Bronchial epithelial cell (primary cell): Measurements from ENCODE around the gene CNGA3. TPM values are rescaled to one million over a fixed set of nuclear protein-coding genes. Genes with fewer than 3 reads are reported as not detected.
"Not testable (repeated sequence)": the region's sequence is repeated elsewhere in the genome, so short reads cannot be mapped to it uniquely, and the experiment has no call there.

Source experiments
- DNase-seq: peaks from one replicate; pipeline ENCODE4 v3.0.0-alpha.2; 2010; ENCODE audit warnings: low read depth
- FAIRE-seq: peaks from 2 replicates; lab custom pipeline; 2011; peaks lifted over from hg19 to GRCh38; lab: Jason Lieb, UNC
- H3K27me3 ChIP-seq: 2 replicates; pipeline ENCODE4 v1.5.1; 2011; ENCODE audit warnings: low read length; ENCODE audit not compliant: control insufficient read depth, insufficient read depth
- H3K36me3 ChIP-seq: 2 replicates; pipeline ENCODE4 v1.5.1; 2011; ENCODE audit warnings: low read length; ENCODE audit not compliant: control insufficient read depth, insufficient read depth
- H3K4me3 ChIP-seq: 2 replicates; pipeline ENCODE4 v1.5.1; 2011; ENCODE audit warnings: mild to moderate bottlenecking, low read depth, low read length, control low read depth
- CTCF ChIP-seq: IDR thresholded peaks from 2 replicates; pipeline ENCODE4 v1.5.1; 2011; ENCODE audit warnings: mild to moderate bottlenecking, moderate library complexity, low read length, control low read depth, inconsistent platforms; ENCODE audit not compliant: insufficient read depth, severe bottlenecking
- total RNA-seq: library from RNA; depleted of rRNA; stranded (reverse); fragments of >200 nt; gene quantifications from 2 replicates; pipeline ENCODE4 v1.2.1, GENCODE V29; 2014

CNGA3 gene
- total RNA-seq, 1 donor from 2014 or later: not detected

- Histone ChIP-seq H3K27me3 (peaks cover 1% of the 10 kb centered on the region), H3K36me3 (no peaks in the 10 kb centered on the region), H3K4me3 (no peak overlapping the region)
- TF ChIP-seq CTCF: no peak
- FAIRE-seq: no peak
- DNase-seq: no peak
Observed at GRCh38 chr2:98405301-98405700, 59.0 kb downstream of the CNGA3 start.

- H3K27me3 ChIP-seq: peaks cover 1% of the 10 kb centered on the region
- H3K4me3 ChIP-seq: no peak overlapping the region
- H3K36me3 ChIP-seq: no peaks in the 10 kb centered on the region
- no peak for FAIRE-seq
- TF ChIP-seq CTCF: no peak
- DNase-seq: no peak
Observed at GRCh38 chr2:98408155-98408554, 61.9 kb downstream of the CNGA3 start.

- Histone ChIP-seq H3K27me3 (no peaks in the 10 kb centered on the region), H3K4me3 (no peak overlapping the region), H3K36me3 (no peaks in the 10 kb centered on the region)
- peak; percentile 61 for TF ChIP-seq CTCF
- no peak for FAIRE-seq
- peak; percentile 59 for DNase-seq
Observed at GRCh38 chr2:98412751-98413458, 66.6 kb downstream of the CNGA3 start.

GRCh38 chr2:98414246-98414645, 68.0 kb downstream of the CNGA3 start:
- not testable (repeated sequence) for H3K36me3 ChIP-seq, H3K4me3 ChIP-seq, H3K27me3 ChIP-seq, DNase-seq, FAIRE-seq

GRCh38 chr2:98415719-98416248, 69.5 kb downstream of the CNGA3 start:
- H3K36me3 ChIP-seq, H3K27me3 ChIP-seq, DNase-seq, FAIRE-seq, H3K4me3 ChIP-seq: not testable (repeated sequence)

- Histone ChIP-seq H3K27me3 (no peaks in the 10 kb centered on the region), H3K4me3 (no peak overlapping the region), H3K36me3 (no peaks in the 10 kb centered on the region)
- no peak for DNase-seq
- TF ChIP-seq CTCF: no peak
- FAIRE-seq: no peak
Observed at GRCh38 chr2:98416383-98417159, 70.3 kb downstream of the CNGA3 start.
